Muscle of leg (tissue), 11 donors: ENCODE measurements around the gene SYNGAP1. TPM values are rescaled to one million over a fixed set of nuclear protein-coding genes. Genes with fewer than 3 reads are reported as not detected.
"Not testable (repeated sequence)": the region's sequence is repeated elsewhere in the genome, so short reads cannot be mapped to it uniquely, and the experiment has no call there.

ENCODE experiments used
- DNase-seq: peaks from one replicate; pipeline ENCODE4 v3.0.0; 2013
- H3K27ac ChIP-seq: one replicate; pipeline ENCODE4 v1.5.1; 2013; ENCODE audit warnings: mild to moderate bottlenecking, low read length, control low read depth
- H3K27me3 ChIP-seq: one replicate; pipeline ENCODE4 v1.6.1; 2013; ENCODE audit warnings: low read length; ENCODE audit not compliant: control insufficient read depth, insufficient read depth
- H3K36me3 ChIP-seq: one replicate; pipeline ENCODE4 v1.6.1; 2013; ENCODE audit warnings: low read length; ENCODE audit not compliant: control insufficient read depth, insufficient read depth
- H3K4me1 ChIP-seq: one replicate; pipeline ENCODE4 v1.6.1; 2013; ENCODE audit warnings: low read length; ENCODE audit not compliant: control insufficient read depth, insufficient read depth
- H3K4me3 ChIP-seq: one replicate; pipeline ENCODE4 v1.5.1; 2013; ENCODE audit warnings: low read length, control low read depth
- H3K9me3 ChIP-seq: replicated peaks from 2 replicates; pipeline ENCODE4 v1.6.1; 2013; ENCODE audit warnings: low read depth, low read length; ENCODE audit not compliant: control insufficient read depth
- WGBS: methylation state at CpG from one replicate; pipeline ENCODE4 v1.1.5; 2013; ENCODE audit warnings: missing lambda C conversion rate; ENCODE audit not compliant: insufficient coverage; 5-methylcytosine and 5-hydroxymethylcytosine counted together
- polyA plus RNA-seq, 8 donors: library from polyadenylated mRNA; unstranded; fragments of 120-200 nt; gene quantifications; one replicate each; pipeline versions ENCODE4 v1.2.1 to v1.2.3, GENCODE V29; 2013; ENCODE audit warnings: inconsistent platforms in 1 of 8, low replicate concordance in 1 of 8; ENCODE audit not compliant: insufficient read length in 8 of 8, insufficient read depth in 1 of 8
- total RNA-seq: library from RNA; stranded (reverse); fragments of 120-200 nt; gene quantifications from one replicate; pipeline ENCODE4 v1.2.4, GENCODE V29; 2013

The SYNGAP1 gene
- total and polyA plus RNA-seq, 9 donors = 4.5 to 42.6 (median 19.8) TPM

GRCh38 chr6:33467091-33467490 lies 47.2 kb downstream of the SYNGAP1 start:
- no peak overlapping the region for H3K27ac ChIP-seq
- H3K27me3 ChIP-seq = no peaks in the 10 kb centered on the region
- no CpG with 5 or more reads among the region's 7 CpGs for WGBS
- H3K4me1 ChIP-seq = no peaks in the 10 kb centered on the region
- H3K36me3 ChIP-seq = no peaks in the 10 kb centered on the region
- H3K4me3 ChIP-seq = no peak overlapping the region
- no peak for DNase-seq
- H3K9me3 ChIP-seq = no peaks in the 10 kb centered on the region

- Histone ChIP-seq H3K4me3 (no peak overlapping the region), H3K27me3 (no peaks in the 10 kb centered on the region), H3K9me3 (no peaks in the 10 kb centered on the region), H3K36me3 (no peaks in the 10 kb centered on the region), H3K4me1 (no peaks in the 10 kb centered on the region), H3K27ac (no peak overlapping the region)
- WGBS = no CpG with 5 or more reads among the region's 3 CpGs
- no peak for DNase-seq
These were observed 49.8 kb downstream of the SYNGAP1 start for GRCh38 chr6:33469661-33470060.

- WGBS = 77% methylated on average over 2 of the region's 3 CpGs
- H3K27ac ChIP-seq = no peak overlapping the region
These were observed 58.0 kb downstream of the SYNGAP1 start for GRCh38 chr6:33477864-33478263.

GRCh38 chr6:33481192-33481591 lies 61.3 kb downstream of the SYNGAP1 start:
- no peaks in the 10 kb centered on the region for H3K9me3 ChIP-seq
- peaks cover 2% of the 10 kb centered on the region for H3K27me3 ChIP-seq
- no peaks in the 10 kb centered on the region for H3K36me3 ChIP-seq
- H3K4me1 ChIP-seq = no peaks in the 10 kb centered on the region
- H3K27ac ChIP-seq = no peak overlapping the region
- WGBS = no CpG with 5 or more reads among the region's 1 CpG
- H3K4me3 ChIP-seq = no peak overlapping the region
- no peak for DNase-seq

More at GRCh38 chr6:33477864-33478263, 58.0 kb downstream of the SYNGAP1 start:
- peaks cover 4% of the 10 kb centered on the region for H3K27me3 ChIP-seq
- no peaks in the 10 kb centered on the region for H3K36me3 ChIP-seq
- H3K4me3 ChIP-seq = no peak overlapping the region
- no peaks in the 10 kb centered on the region for H3K4me1 ChIP-seq
- H3K9me3 ChIP-seq = no peaks in the 10 kb centered on the region
- no peak for DNase-seq

GRCh38 chr6:33482620-33483019 lies 62.8 kb downstream of the SYNGAP1 start:
- H3K4me1 ChIP-seq, H3K36me3 ChIP-seq, H3K4me3 ChIP-seq, DNase-seq, H3K27ac ChIP-seq, H3K9me3 ChIP-seq, H3K27me3 ChIP-seq: not testable (repeated sequence)
- no CpG with 5 or more reads among the region's 5 CpGs for WGBS

GRCh38 chr6:33483678-33484077 lies 63.8 kb downstream of the SYNGAP1 start:
- Histone ChIP-seq H3K27me3 (no peaks in the 10 kb centered on the region), H3K27ac (no peak overlapping the region), H3K4me3 (no peak overlapping the region), H3K36me3 (no peaks in the 10 kb centered on the region), H3K4me1 (no peaks in the 10 kb centered on the region), H3K9me3 (no peaks in the 10 kb centered on the region)
- WGBS = no CpG with 5 or more reads among the region's 3 CpGs
- no peak for DNase-seq

- H3K36me3 ChIP-seq, H3K9me3 ChIP-seq, DNase-seq, H3K4me3 ChIP-seq, H3K27ac ChIP-seq, H3K27me3 ChIP-seq, H3K4me1 ChIP-seq: not testable (repeated sequence)
- no CpG with 5 or more reads among the region's 6 CpGs for WGBS
These were observed 64.9 kb downstream of the SYNGAP1 start for GRCh38 chr6:33484673-33485262.

GRCh38 chr6:33485680-33486079 lies 65.8 kb downstream of the SYNGAP1 start:
- 93% methylated on average over 5 of the region's 25 CpGs for WGBS

GRCh38 chr6:33488339-33488738 lies 68.5 kb downstream of the SYNGAP1 start:
- H3K27me3 ChIP-seq = no peaks in the 10 kb centered on the region
- H3K4me1 ChIP-seq = no peaks in the 10 kb centered on the region
- H3K9me3 ChIP-seq = no peaks in the 10 kb centered on the region
- 81% methylated on average over 7 of the region's 7 CpGs for WGBS
- no peak for DNase-seq
- H3K4me3 ChIP-seq = no peak overlapping the region
- no peak overlapping the region for H3K27ac ChIP-seq
- no peaks in the 10 kb centered on the region for H3K36me3 ChIP-seq

More at GRCh38 chr6:33485680-33486079, 65.8 kb downstream of the SYNGAP1 start:
- not testable (repeated sequence) for DNase-seq, H3K27me3 ChIP-seq, H3K27ac ChIP-seq, H3K36me3 ChIP-seq, H3K4me1 ChIP-seq, H3K4me3 ChIP-seq, H3K9me3 ChIP-seq

GRCh38 chr6:33490198-33490597 lies 70.3 kb downstream of the SYNGAP1 start:
- no peak for DNase-seq
- Histone ChIP-seq H3K27ac (no peak overlapping the region), H3K27me3 (no peaks in the 10 kb centered on the region), H3K36me3 (no peaks in the 10 kb centered on the region), H3K4me1 (no peaks in the 10 kb centered on the region), H3K9me3 (no peaks in the 10 kb centered on the region), H3K4me3 (no peak overlapping the region)
- 79% methylated on average over 2 of the region's 3 CpGs for WGBS

DNA sequence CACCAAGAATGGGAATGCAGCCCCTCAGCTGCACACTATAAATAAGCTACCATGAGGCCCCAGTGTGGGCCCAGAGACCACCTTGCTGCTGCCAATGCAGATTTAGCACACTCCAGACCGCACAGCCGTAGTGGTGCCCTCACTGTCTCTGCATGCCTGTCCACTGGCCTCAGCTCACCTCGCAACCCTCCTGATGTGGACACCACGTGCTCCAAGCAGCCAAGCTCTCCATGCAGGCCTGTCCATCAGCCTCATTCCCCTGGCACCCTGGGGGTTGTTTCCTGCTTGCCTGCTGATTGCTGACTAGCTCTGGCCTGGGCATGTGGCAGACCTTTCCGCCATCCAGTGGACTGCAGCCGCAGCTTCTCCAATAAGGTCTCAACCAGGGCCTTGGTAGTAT lies 70.8 kb downstream of the SYNGAP1 start:
- WGBS = 85% methylated on average over 6 of the region's 6 CpGs
- H3K36me3 ChIP-seq = no peaks in the 10 kb centered on the region
- H3K27ac ChIP-seq = no peak overlapping the region
- H3K9me3 ChIP-seq = no peaks in the 10 kb centered on the region
- no peak overlapping the region for H3K4me3 ChIP-seq
- no peaks in the 10 kb centered on the region for H3K4me1 ChIP-seq
- DNase-seq = no peak
- no peaks in the 10 kb centered on the region for H3K27me3 ChIP-seq
